Measurements from ENCODE around the gene ZNF816.
A peak's percentile ranks its signal among the peaks of the same experiment; 100 is the strongest.

The ZNF816 gene

GRCh38 chr19:52962394-52963246 is at the start of gene ZNF816:
ZNF816 (minus strand) TSS chr19:52962881; CDS start chr19:52956089, 6,792 bp downstream.
- peak; percentile 88 for DNase-seq (ENCODE audit: low read depth)
- no peak for TF ChIP-seq CTCF (conservative IDR thresholded peaks at IDR 0.05; ENCODE audit: low read length)
- peak within 1 kb of the TSS; percentile 80 for H3K4me3 ChIP-seq (ENCODE audit: low read length)

DNA sequence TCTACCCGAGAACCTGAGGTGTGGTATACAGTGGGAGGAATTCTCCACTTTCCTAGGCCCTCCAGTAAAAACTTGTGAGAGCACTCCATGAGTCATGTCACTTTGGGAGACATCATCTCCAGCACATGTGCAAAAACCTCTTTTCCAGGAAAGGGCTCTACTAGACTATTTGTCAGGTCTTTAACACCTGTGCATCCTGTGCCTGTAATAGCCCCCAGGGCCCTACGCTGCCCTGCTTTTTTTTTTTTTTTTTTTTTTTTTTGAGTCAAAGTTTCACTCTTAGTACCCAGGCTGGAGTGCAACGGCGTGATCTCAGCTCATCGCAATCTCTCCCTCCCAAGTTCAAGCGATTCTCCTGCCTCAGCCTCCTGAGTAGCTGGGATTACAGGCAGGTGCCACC is 49.3 kb upstream of the ZNF816 start:
- no peak overlapping the region for H3K4me3 ChIP-seq (ENCODE audit: low read length)
- TF ChIP-seq CTCF (conservative IDR thresholded peaks at IDR 0.05; ENCODE audit: low read length), result no peak
- no peak for DNase-seq (ENCODE audit: low read depth)

GRCh38 chr19:53010494-53010893 is 47.8 kb upstream of the ZNF816 start:
- no peak for DNase-seq (ENCODE audit: low read depth)
- H3K4me3 ChIP-seq (ENCODE audit: low read length), result no peak overlapping the region
- no peak for TF ChIP-seq CTCF (conservative IDR thresholded peaks at IDR 0.05; ENCODE audit: low read length)

DNA sequence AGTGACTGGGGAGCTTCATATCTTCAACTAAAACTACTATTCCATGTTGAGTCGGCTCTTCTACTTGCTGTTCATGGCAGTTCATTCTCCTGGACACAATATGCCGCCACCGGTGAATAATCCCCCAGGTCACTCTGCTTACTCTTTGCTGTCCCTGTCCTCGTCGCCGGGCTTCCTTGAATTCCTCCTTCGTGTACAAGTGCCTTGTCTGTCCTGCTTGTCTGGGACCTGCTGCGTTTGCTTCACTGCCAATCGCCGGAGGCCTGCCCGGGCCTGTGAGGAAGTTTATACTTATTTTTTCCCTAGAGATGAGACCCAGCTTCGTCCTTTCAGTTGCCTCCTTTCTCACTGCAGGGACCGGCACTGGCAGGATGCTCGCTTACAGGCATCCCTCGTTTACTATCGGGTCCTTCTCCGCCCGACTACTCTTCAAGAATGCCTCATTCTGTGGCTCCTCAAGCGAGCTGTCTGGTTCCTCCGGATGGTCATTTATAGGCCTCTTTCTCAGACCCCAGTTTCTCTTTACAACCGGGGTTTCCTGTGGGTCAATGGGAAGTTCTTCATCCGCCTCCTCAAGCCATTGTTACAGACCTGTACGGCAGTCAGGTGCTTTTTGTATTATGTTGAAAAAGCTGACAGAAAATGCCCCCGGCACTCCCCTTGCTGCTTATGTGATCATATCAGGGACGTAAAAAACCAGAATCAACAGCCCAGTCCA is 45.5 kb upstream of the ZNF816 start:
- DNase-seq (ENCODE audit: low read depth), result no peak
- no peak overlapping the region for H3K4me3 ChIP-seq (ENCODE audit: low read length)
- no peak for TF ChIP-seq CTCF (conservative IDR thresholded peaks at IDR 0.05; ENCODE audit: low read length)

GRCh38 chr19:53007606-53008005 is 44.9 kb upstream of the ZNF816 start:
- no peak for DNase-seq (ENCODE audit: low read depth)
- H3K4me3 ChIP-seq (ENCODE audit: low read length), result no peak overlapping the region
- TF ChIP-seq CTCF (conservative IDR thresholded peaks at IDR 0.05; ENCODE audit: low read length), result no peak

GRCh38 chr19:53007200-53007599 is 44.5 kb upstream of the ZNF816 start:
- TF ChIP-seq CTCF (conservative IDR thresholded peaks at IDR 0.05; ENCODE audit: low read length), result no peak
- DNase-seq (ENCODE audit: low read depth), result no peak
- H3K4me3 ChIP-seq (ENCODE audit: low read length), result no peak overlapping the region

- no peak for DNase-seq (ENCODE audit: low read depth)
- TF ChIP-seq CTCF (conservative IDR thresholded peaks at IDR 0.05; ENCODE audit: low read length), result no peak
- no peak overlapping the region for H3K4me3 ChIP-seq (ENCODE audit: low read length)
These were observed 41.6 kb upstream of the ZNF816 start for GRCh38 chr19:53004242-53004641.
